AG04449 (cell line): ENCODE measurements around the gene GPBP1.

Experiments used
- CTCF ChIA-PET: fragments of 350-600 bp; formaldehyde crosslinking; extraction: SDS; loops from one replicate; lab custom pipeline; 2021; ENCODE audit warnings: antibody characterized with exemption; lab: Yijun Ruan, JAX
- POLR2A ChIA-PET: fragments of 400-600, 350-600 bp; formaldehyde crosslinking; extraction: SDS; loops from one replicate; lab custom pipeline; 2020; ENCODE audit warnings: antibody characterized with exemption, inconsistent platforms; lab: Yijun Ruan, JAX
- DNase-seq: peaks from one replicate; pipeline ENCODE4 v3.0.0-alpha.2; 2010; ENCODE audit warnings: low read depth, low spot score
- H3K4me3 ChIP-seq: 2 replicates; pipeline ENCODE4 v1.5.1; 2011; ENCODE audit warnings: low read depth, mild to moderate bottlenecking, control low read depth, low read length
- CTCF ChIP-seq: IDR thresholded peaks from one replicate; pipeline ENCODE4 v1.5.1; 2011; ENCODE audit warnings: mild to moderate bottlenecking, moderate library complexity, low read length, control low read depth, inconsistent platforms; ENCODE audit not compliant: insufficient read depth; ENCODE audit errors: missing control alignments

The GPBP1 gene

GRCh38 chr5:57298295-57298984 is 124.6 kb downstream of the GPBP1 start:
- ChIA-PET CTCF (interaction anchor here (0.5 to 6.0 kb wide), 73 partner anchors 9 to 1552 kb away, joined by 3 to 157 read pairs (median 4); partner anchors contain the start of gene PLK2), POLR2A (interaction anchor here (0.9 to 1.5 kb wide), 3 partner anchors 1152 to 1162 kb away, joined by 3 to 6 read pairs (median 4); no protein-coding TSS in a partner anchor)
- H3K4me3 ChIP-seq = no peak overlapping the region
- peak; percentile 63 for TF ChIP-seq CTCF
- peak; percentile 24 for DNase-seq

- ChIA-PET POLR2A (interaction anchor here (0.9 to 1.3 kb wide), 2 partner anchors 143 to 1161 kb away, joined by 3 to 4 read pairs; no protein-coding TSS in a partner anchor), CTCF (interaction anchor here (0.6 to 6.0 kb wide), 42 partner anchors 8 to 1200 kb away, joined by 3 to 157 read pairs (median 4); partner anchors contain the start of gene PLK2)
- DNase-seq = peak; percentile 46
- no peak for TF ChIP-seq CTCF
- H3K4me3 ChIP-seq = no peak overlapping the region
These were observed 125.2 kb downstream of the GPBP1 start for GRCh38 chr5:57298985-57299491.

- POLR2A ChIA-PET = interaction anchor here (1.3 kb wide), 1 partner anchor 142 kb away, joined by 4 read pairs; no protein-coding TSS in a partner anchor
- no peak for DNase-seq
- CTCF ChIA-PET = interaction anchor here (0.8 to 6.0 kb wide), 19 partner anchors 9 to 1550 kb away, joined by 3 to 157 read pairs (median 4); partner anchors contain the start of gene PLK2
- no peak for TF ChIP-seq CTCF
- no peak overlapping the region for H3K4me3 ChIP-seq
These were observed 126.1 kb downstream of the GPBP1 start for GRCh38 chr5:57299986-57300385.

- POLR2A ChIA-PET = no interaction called here
- CTCF ChIA-PET = interaction anchor here (0.7 to 2.5 kb wide), 4 partner anchors 197 to 1160 kb away, joined by 3 to 15 read pairs (median 4); no protein-coding TSS in a partner anchor
- DNase-seq = no peak
- H3K4me3 ChIP-seq = no peak overlapping the region
- no peak for TF ChIP-seq CTCF
These were observed 128.3 kb downstream of the GPBP1 start for GRCh38 chr5:57302164-57302563.

- TF ChIP-seq CTCF = no peak
- ChIA-PET POLR2A (no interaction called here), CTCF (interaction anchor here (0.7 to 2.5 kb wide), 5 partner anchors 15 to 1160 kb away, joined by 3 to 15 read pairs (median 3); no protein-coding TSS in a partner anchor)
- DNase-seq = peak; percentile 37
- no peak overlapping the region for H3K4me3 ChIP-seq
These were observed 128.8 kb downstream of the GPBP1 start for GRCh38 chr5:57302643-57303042.

GRCh38 chr5:57303985-57304384 is 130.1 kb downstream of the GPBP1 start:
- no peak for TF ChIP-seq CTCF
- POLR2A ChIA-PET = no interaction called here
- DNase-seq = no peak
- H3K4me3 ChIP-seq = no peak overlapping the region
- CTCF ChIA-PET = interaction anchor here (0.6 to 2.5 kb wide), 4 partner anchors 195 to 1158 kb away, joined by 3 to 15 read pairs (median 3); no protein-coding TSS in a partner anchor
